Erythroblast (primary cell): Measurements from ENCODE around the gene LHFPL3.

ENCODE experiments used
- DNase-seq, 2 experiments: peaks; one replicate each; lab custom pipeline; 2025; lab: John Stamatoyannopoulos, UW
- GATA1 ChIP-seq: IDR thresholded peaks from 2 replicates; pipeline ENCODE4 v1.6.1; 2011; ENCODE audit warnings: low read depth, mild to moderate bottlenecking, control low read depth, low read length, moderate library complexity
- POLR2A ChIP-seq: IDR thresholded peaks from 2 replicates; pipeline ENCODE4 v1.6.1; 2011; ENCODE audit warnings: mild to moderate bottlenecking, low read length

Gene LHFPL3

DNA sequence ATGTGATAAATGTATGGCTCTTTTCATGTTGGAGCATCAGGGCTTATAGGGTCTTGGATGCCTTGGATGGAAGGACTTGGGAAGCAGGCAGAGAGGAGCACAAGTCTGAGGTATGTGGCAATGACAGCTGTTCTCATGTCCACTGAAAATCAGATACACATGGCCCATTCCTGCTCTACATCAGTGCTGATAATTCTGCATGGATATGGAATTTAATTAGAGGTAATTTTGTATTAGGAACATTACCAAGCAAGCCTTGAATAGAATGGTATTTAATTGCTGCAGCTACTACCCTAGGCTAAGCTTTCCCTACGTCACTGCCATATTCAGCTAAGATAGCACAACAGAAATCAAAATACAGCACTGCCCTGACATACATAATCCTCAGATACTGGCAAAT, 299.6 kb downstream of the LHFPL3 start:
- TF ChIP-seq POLR2A (no peak), GATA1 (no peak)
- no peak for DNase-seq

DNA sequence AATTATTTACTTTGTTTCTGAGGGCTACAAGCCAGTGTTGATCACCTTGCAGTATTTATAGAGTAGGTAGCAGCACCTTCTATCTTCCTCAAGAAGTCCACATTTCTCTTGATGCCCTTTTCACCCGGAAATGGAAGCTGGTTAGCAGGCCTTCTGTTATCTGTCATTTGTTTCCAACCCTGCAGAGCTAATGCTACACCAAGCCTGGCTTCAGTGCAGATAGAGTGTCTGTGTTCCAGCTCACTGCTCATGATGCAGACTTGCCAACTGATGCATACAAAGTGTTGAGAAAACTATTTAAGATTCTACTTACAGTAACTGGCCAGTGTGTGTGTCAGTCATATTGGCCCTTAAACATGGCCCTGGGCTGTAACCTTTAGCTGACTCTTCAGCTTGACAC, 301.0 kb downstream of the LHFPL3 start:
- DNase-seq, result no peak
- TF ChIP-seq POLR2A (no peak), GATA1 (no peak)

DNA sequence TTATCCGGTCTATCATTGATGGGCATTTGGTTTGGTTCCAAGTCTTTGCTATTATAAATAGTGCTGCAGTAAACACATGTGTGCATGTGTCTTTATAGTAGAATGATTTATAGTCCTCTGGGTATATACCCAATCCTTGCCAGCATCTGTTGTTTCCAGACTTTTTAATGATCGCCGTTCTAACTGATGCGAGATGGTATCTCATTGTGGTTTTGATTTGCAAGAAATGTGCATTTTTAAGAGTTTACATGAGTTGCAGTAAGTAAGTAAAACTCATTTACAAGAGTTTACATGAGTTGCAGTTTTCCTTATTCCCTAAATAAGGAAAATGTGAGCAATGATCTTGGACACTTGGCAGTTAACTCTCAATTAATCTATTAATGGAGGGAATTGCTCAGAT, 312.1 kb downstream of the LHFPL3 start:
- DNase-seq, result no peak
- TF ChIP-seq GATA1, result no peak
- TF ChIP-seq POLR2A, result no peak

DNA sequence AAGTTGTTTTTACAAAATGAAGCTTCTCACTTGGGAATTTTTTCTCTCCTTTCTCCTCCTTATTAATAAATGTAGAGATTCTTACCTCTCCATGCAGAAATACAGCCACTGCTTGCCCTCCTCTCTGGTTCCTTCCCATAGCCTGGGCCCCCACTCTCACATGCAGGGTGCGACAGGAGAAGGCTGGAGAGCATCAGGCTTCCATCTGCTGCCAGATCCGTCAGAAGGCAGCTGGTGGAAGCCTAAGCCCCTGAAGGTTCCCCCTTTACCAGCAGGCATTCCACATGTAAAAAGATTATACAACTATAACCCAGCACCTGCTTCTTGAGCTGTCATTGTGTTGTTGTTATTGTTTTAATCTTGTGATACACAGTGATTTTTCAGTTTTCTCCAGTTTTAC, 314.2 kb downstream of the LHFPL3 start:
- no peak for DNase-seq
- TF ChIP-seq POLR2A (no peak), GATA1 (no peak)

DNA sequence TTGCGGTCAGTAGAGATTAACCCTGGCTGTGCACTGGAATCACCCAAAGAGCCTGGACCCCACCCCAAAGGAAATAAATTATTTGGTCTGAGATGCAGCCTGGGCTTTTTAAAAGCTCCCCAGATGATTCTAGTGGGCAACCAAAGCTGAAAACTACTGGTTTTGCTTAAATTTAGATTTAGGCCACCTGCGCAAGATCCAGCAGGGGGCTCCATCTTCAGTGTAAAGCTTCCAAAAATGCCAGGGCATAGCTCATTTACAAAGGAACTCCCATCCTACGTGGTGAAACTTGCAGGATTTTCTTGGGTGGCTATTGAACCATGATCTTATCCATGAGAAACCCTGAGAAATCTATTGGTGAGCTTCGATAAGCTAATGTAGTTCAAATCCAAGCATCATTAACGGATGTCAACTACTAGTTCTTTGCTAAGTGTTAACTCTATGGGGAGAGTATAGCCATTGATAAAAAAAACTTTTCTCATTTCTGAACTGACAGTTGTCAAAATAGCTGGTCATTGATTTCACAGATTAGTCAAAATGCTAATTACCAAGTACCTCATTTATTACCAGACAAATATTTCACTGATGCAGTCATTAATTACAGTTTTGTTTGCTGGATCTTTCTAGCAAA, 315.3 kb downstream of the LHFPL3 start:
- no peak for TF ChIP-seq POLR2A
- no peak for TF ChIP-seq GATA1
- DNase-seq, result peak in 1 of 2 experiments; percentile 13

DNA sequence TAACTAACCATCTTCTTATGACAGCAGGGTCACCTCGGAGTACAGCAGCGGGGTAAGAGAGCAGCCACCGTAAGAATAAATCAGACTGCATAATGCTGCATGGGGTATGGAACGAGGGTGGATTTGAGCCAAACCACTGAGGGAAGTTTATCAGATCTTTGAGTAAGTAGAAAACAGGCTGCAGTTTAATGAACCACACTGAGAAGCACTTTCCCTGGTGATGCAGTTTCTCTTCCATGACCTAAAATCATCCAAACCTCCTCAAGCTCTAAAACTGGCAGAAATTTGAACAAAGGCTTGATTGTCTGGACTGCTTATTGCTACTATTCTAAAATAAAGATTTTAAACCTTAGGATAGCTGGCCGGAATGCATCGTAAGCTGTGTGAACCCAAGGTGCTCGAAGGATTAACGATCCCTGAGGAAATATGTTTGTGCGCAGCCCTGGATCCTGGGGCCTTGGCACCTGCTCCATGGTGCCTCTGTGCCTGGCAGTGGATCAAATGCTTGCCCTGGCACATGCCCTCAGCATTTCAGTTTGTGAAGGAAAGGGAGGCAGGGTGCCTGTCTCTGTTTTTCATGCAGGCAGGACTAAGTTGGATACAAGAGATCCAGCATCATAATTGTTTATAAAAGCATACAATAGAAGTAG, 322.7 kb downstream of the LHFPL3 start:
- DNase-seq, result no peak
- TF ChIP-seq GATA1 (no peak), POLR2A (no peak)

DNA sequence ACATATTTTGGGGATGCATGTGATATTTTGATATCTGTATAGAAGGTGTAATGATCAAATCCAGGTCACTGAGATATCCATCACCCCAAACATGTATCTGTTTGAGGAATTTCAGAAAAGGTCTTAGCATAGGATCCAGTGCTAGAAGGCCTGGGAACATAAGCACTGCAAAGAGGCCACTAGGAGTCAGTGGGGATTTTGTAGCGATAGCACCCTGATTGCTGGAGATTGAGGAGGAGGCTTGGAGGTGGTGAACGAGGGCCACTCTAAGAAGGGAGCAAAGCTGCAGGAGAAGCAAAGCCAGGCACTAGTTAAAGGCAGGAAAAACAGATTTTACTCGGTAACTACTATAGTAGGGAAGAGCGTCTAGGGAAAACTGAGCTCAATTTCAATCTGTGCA, 324.0 kb downstream of the LHFPL3 start:
- TF ChIP-seq POLR2A (no peak), GATA1 (no peak)

DNA sequence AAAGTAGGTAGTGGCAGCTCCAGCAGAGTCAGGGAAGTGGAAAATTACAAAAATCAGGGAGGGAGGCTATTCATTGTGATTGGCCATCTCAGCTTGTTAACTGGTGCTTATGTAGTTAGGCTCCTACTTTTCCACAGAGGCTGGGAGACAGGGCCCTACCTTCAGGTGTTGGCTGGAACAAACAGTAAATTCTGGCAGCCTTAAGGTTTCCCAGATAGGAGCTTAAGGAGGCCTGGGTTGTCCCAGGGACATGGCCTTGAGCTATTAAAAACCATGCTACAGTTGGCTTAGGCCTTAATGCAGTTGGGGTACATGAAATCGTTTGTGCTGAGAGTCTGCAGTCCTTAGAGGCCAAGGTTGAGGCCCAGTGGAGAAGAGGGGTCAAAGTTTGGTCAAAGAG, 324.5 kb downstream of the LHFPL3 start:
- TF ChIP-seq POLR2A (no peak), GATA1 (no peak)
- no peak for DNase-seq

More for the DNA sequence above, 324.0 kb downstream of the LHFPL3 start:
- no peak for DNase-seq

DNA sequence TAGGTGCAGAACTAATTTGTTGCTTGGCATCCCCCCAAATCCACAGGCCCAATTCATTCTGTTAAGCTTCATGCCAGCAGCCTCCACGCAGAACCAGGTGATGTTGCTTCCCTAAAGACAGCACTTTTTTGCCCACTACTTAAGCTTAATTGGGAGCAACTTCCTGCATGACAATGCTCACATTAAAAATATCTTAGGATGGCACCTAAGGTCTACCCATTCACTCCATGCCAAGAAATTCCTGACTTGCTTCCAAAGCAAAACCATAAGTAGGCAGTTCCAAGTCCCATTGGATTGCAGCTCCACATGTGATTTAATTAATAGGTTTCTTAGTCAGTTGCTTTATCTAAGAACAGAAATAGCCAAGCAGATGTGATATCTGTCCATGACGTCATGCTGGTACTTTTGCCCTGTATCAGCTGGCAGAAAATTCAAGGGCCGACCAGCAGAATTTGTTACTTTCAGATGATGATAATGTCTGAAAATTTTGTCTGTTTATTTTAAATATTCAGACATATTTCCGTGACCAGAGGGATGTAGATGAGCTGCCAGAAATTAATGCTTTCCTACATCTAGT, 325.5 kb downstream of the LHFPL3 start:
- no peak for DNase-seq
- no peak for TF ChIP-seq GATA1
- TF ChIP-seq POLR2A, result no peak

DNA sequence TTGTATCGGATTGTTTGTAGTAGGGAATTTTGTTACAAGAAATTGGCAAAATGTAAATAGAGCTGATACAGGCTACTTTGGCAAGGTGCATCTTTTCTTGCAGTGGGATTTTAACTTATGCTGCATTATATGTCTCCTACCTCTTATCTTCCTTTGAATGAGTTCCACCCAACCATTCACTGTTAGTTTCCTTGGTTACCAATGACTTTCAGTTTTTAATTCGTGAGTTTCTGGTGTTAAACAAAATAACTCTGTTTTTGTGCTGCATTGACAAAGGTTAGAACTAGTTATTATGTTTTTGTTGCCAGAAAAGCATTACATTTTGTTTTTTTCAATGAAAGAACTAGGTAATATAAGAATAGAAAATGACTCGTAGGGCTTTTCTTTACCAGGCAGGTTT, 327.2 kb downstream of the LHFPL3 start:
- TF ChIP-seq GATA1 (no peak), POLR2A (no peak)
- peak in 1 of 2 experiments; percentile 6 for DNase-seq

DNA sequence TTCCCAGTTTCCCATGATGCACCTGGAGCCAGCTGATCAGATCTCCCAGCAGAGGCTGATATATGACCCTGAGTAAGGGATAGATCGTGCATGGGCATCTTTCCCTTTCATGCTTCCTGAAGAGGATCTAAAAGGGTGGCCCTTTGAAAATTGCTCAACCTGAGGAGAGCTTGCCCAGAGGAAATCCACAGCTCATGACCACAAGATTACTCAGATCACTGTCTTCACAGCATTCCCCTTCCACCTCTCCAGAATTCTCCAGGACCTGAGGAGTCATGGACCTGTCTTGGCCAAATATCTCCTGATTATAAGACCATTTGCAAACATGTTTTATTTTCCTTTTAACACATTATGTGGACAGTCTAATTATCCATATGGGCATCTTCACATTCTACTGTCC, 328.1 kb downstream of the LHFPL3 start:
- TF ChIP-seq GATA1 (no peak), POLR2A (no peak)
- DNase-seq, result no peak

DNA sequence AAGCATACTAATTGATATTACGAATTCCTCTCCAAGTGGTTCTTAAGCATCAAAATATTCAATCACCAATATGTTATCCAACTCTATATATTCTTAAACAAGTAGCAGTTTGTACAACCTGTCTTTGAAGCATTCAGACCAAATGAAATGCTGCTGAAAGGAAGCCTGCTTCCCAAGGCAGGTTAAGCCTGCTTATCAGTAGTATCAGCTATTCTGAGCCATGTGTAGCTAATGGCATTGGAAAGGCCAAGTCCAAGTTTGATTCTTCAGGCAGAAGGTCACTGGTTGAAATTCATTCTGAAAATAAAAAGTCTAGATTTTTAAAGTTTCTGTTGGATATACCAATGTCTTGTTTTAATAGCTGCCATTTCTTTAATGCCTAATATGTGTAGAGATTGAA, 328.7 kb downstream of the LHFPL3 start:
- DNase-seq, result no peak
- TF ChIP-seq GATA1, result no peak

DNA sequence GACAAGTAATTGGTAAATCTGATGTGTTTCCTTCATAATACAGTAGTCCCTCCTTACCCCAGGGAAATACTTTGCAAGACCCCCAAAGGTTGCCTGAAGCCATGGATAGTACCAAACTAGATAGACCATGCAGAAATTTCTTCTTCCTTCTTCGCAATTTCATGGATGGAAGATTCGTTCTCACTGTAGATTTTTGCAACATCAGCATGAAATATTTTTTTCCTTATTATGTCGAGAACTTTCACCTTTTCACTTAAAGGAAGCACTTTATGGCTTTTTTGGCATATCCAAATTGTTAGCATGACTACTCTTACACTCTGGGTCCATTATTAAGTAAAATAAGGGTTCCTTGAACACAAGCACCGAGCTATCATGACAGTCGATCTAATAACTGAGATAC, 333.2 kb downstream of the LHFPL3 start:
- TF ChIP-seq GATA1 (no peak), POLR2A (no peak)
- DNase-seq, result no peak

DNA sequence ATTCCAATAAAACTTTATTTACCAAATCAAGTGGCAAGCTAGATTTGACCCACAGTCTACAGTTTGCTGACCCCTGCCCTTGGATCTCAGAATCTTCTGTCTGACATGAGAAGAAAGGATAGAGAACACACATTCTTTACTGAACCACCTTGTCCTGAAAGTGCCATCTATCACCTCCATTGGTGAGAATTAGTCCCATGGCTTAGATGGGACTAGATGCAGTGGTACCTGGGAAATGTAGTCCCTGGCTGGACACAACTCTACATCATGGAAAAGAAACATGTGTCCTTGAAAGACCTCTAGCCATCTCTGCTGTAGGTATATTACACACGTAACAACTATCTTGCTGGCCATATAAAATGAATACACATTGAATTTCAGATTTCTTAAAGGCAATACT, 336.2 kb downstream of the LHFPL3 start:
- TF ChIP-seq GATA1 (no peak), POLR2A (no peak)

DNA sequence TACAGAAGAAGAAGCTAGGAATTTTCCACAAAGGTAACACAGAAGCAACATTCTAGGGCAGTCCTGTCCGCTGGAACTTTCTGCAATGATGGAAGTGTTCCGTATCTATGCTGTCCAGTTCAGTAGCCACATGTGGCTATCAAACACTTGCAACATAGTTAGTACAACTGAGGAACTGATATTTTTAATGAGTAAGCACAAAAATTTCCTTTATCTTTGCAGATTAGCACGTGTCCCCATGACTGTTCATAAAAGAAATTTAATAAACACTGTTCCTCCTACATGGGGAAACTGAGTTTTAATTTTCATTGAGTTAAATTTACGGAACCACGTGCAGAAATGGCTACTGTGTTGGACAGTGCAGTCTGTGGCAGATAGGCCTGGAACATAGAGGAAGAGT, 349.2 kb downstream of the LHFPL3 start:
- TF ChIP-seq POLR2A, result no peak
- TF ChIP-seq GATA1, result no peak
- no peak for DNase-seq

More for the DNA sequence above, 336.2 kb downstream of the LHFPL3 start:
- no peak for DNase-seq
